Putamen (tissue), 1 donor: ENCODE measurements around the gene EYA2.

ENCODE experiments used
- DNase-seq: peaks from one replicate; pipeline ENCODE4 v3.0.0-alpha.2; 2016; ENCODE audit warnings: low spot score

The EYA2 gene

DNA sequence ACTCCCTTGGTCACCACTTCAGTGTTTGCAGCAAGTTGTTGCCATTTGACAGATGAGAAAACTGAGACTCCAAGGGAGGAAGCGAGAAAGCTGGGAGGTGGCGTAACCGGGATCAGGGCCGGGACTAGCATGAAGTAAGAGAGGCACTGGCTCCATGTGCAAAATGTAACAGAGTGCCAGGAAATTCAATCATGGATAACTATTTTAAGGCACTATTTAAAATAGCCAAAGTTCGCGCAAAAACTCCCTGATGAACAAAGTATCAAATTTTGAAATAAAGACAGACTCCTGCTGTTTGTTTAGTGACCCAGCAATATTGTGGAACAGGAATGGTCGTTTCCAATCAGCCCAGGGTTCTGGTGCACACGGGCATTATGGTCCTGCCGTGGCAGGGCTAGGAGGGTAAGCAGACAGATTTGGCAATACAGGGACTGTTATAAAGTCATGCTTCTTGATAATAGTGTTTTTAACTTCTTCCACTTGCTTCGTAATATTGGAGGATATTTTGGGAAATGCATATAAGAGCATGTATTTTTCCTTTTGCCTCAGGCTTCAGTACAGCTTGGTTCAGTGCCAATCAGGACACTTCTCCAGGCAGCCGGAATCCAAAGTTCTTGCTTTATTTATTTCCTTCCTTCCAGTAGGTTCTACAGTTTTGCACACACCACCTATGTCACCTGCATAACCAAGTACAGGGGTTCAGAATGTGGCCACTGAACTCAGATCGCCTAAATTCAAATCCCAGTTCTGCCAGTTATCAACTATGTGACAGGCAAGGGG, 141.6 kb downstream of the EYA2 start:
- no peak for DNase-seq

DNA sequence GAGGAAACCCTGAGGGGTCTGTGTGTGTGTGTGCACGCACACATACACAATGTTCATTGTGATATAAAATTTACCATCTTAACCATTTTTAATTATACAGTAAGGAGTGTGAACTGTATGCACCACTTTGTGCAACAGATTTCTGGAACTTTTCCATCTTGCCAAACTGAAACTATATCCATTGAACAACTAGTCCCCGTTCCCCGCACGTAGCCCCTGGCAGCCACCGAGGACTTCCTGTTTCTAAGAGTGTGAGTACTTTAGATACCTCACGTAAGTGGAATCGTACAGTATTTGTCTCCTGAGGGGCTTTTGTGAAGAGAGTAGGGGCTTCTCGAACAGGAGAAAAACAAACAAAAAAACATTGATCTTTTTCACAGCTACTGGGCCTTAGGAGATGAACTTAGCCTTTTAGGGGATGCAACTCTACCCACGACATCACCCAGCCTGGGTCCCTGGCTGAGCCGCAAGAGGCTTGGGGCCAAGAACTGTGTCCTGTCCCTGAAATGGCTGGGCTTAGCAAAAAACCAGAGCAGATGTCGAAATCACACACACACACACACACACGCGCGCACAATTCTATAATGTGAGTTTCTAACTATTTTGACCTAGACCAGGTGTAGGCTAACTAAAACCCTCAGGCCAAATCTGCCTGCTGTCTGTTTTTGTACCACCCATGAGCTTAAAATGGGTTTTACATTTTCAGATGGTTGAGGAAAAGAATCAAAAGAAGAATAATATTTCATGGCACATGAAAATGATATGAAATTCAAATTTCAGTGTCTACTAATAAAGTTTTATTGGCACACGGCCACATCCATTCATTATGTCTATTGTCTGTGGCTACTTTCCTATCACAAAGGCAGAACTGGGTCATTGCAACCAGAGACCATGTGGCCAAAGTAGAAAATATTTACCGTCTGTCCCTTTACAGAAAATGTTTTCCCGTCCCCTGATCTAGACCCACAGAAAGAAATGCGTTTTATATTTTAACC, 144.2 kb downstream of the EYA2 start:
- no peak for DNase-seq

DNA sequence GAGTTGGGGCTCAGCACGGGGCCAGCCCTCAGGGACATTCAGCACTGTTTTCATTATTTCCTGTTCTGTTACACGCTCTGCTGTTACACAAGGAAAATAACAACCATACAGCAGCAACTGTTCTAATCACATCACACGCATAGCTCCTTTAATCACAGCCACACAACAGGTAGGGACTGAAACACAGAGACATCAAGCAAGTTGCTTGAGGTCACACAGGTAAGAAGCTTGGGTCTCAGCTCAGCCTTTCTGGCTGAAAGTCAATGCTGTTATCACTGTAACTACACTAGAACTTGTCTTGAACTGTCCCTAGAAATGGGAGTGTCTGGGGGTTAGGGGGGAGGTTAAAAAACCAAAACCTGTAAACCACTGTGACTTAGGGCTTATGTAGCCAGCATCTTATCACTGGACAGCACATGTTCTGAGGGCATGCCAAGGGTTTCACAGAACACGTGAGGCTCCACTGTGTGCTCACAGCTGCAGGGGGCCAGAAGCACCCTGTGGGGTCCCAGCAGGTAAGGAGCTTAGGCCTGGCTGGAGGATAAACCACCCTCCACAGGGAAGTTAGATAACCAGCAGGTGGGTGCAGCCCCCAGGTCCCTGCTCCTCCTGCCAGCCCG, 146.0 kb downstream of the EYA2 start:
- DNase-seq, result no peak

DNA sequence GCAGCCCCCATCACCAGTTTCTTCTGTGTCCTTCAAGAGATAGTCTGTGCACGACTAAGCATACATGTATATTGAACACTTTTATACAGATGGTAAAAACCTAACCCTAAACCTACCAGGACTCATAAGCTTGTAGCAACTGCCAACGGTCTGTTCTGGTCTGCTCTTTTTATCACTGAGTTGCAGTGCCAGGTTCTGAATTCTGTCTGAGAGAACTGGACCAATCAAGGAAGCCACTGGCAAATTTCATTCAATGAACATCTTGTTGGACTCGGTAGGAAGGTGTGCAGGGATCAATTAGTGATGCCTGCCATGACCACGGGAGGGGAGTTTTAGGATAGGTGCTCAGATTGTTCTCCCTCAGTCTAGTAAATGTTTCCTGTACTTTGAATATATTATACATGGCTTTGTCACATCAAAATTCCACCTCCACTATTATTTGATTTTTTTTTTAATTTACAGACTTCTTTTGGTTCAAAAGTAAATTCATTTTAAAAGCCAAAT, 146.8 kb downstream of the EYA2 start:
- DNase-seq, result no peak

DNA sequence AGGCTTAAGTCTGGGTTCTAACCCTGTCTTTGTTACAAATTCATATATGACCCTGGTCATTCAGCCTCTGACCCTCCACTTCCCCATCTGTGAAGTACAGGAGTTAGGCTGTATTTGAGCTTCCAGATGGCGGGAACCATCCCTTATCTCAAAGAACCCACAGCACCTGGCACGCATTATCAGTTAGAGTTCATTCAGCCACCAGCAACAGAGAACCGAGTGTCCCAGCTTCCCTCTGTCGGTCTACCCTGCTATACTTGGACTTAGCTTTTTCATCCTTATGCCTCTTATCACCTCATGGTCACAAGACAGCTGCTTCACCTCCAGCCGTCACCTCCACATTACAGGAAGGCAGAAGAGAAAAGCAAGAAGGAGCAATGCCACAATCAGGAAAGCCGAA, 147.8 kb downstream of the EYA2 start:
- no peak for DNase-seq

DNA sequence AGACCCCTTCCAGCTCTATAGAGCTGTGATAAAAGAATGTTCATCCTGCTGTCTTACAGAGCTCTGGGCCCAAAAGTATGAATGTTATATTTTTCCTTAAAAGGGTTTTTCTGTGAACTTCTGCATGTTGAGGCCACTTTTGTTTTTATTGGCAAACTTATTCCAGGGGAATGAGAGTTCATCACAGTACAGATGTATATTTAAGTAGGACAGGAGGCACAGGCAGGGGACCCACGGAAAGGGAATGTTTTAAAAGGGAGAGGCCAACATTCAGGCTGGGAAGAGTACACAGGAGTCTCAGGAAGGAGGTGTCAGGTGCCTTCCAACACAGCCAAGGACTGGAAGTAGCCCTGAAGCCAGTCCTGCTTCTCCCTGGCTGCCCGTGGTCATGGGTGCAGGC, 148.4 kb downstream of the EYA2 start:
- DNase-seq, result no peak

DNA sequence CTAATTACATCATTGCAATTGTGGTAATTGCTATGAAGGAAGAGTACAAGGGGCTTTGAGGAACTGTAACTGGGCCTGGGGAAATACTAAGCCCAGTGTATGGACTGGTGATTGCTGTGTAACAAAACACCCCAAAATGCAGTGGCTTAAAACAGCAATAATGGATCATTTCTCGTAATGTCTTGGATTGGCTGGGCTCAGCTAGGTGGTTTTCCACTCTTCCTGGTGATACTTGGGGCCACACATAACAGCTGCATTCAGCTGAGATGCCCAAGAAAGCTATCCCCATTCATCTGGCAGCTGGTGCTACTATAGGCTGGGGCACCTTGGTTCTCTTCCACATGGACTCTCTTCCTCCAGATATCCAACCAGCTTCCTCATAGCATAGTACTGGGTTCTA, 150.3 kb downstream of the EYA2 start:
- DNase-seq, result no peak

DNA sequence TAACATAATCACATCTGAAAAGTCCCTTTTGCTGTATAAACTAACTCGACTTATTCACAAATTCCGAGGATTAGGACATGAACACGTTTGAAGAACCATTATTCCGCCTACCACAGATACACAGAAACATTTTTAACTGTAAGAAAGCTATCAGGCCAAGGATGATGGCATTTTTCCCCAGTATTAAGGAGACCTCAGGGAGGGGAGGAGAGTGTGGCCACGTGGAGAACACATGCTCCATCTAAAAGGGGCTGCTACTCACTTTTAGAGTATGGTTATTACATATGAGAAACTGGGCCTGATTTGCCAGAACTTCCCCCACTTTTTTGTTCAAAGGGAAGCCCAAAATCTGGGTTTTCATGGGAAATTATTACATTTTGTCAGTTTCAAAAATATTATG, 153.4 kb downstream of the EYA2 start:
- DNase-seq, result no peak

DNA sequence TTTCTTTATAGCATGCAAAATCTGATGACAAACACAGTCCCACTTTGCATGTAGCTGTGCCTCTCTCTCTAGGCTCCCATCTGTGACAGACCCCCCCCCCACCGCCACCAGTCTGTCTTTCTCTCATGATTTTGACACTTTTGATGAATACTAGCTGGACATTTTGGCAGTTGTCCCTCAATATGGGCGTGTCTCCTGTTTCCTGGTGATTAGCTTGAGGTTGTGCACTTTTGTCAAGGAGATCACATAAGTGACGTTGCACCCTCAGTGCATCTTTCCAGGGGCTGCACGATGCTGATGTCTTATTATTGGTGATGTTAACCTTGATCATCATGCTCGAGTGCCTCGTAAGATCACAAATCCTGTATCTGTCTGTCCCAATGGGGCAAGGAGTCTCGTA, 155.1 kb downstream of the EYA2 start:
- DNase-seq, result no peak

DNA sequence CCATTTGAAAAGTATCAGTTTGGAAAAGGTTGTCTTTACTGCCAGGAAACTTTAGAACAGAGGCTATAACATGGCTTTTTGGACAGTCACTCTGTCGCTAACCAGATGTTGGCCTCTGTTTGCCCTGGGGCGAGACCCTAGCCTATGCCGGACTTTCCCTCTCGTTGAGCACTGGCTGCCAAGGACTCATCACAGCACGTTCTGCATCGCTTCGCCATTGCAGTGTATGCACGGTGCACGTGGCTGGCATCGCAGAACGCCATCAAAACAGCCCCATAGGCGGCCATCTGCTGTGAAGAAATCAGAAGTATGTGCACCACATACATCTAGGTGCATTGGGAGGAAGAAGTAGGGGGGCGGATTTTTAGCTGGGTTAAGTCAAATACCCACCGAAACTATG, 156.4 kb downstream of the EYA2 start:
- no peak for DNase-seq

DNA sequence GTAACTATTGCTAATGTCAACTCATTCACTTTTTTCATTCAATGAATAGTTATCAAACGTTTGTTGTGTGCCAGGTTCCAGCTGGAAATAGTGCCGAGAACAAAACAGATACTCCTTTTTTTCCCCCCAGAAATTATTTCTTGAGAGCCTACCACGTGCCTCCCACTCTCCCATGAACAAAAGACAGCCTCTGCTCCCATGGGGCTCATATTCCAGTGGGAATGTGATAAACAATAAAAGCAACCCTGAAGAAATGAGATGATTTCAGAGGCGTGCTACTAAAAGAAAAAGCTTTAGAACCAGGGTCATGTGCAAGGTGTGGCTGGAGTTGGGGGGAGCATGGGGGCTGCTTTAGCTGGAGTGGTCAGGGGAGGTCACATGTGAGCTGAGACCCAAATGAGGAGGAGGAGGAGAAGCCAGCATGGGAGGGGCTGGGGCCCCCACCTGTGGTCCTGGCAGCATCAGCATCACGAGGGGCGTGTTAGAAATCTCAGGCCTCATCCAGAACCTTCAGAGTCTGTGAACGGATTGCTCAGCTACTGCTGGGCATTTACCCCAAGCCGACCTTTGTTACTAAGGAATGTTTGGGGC, 157.4 kb downstream of the EYA2 start:
- no peak for DNase-seq

DNA sequence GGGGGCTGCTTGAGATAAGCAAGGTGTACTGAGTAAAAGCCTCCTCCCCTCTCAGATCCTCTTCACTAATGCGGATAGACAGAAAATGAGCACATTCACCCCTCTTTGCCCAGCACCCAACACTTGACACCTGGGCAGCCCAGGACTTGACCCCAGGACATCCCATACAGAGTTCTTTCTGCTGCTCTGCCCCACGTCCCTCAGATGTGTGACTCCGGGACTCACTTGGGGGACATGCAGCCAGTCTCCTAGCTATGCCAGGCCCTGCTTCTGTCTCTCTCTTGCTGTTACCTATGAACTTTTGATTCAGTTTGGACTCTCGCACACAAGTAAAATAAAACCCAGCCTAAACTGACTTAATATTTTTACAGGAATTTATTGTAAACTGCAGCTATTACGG, 159.9 kb downstream of the EYA2 start:
- no peak for DNase-seq

DNA sequence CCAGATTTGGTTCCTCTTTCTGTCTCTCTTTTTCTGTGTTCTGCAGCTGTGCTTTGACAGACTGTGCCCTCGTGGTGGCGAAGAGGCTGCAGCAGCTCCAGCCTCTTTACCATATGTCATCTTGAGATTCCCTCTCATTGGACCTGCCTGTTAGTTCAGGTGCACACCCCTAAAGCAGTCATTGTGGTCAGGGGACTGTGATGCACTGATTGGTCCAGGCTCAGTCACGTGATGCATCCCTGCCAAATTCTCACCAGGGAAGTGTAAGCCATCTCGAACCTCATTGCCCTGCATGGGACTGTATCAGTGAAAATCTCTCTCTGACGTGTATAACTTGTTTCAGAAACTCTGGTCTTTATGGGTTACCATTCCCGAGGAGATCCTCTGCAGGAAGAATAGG, 160.3 kb downstream of the EYA2 start:
- DNase-seq, result no peak

DNA sequence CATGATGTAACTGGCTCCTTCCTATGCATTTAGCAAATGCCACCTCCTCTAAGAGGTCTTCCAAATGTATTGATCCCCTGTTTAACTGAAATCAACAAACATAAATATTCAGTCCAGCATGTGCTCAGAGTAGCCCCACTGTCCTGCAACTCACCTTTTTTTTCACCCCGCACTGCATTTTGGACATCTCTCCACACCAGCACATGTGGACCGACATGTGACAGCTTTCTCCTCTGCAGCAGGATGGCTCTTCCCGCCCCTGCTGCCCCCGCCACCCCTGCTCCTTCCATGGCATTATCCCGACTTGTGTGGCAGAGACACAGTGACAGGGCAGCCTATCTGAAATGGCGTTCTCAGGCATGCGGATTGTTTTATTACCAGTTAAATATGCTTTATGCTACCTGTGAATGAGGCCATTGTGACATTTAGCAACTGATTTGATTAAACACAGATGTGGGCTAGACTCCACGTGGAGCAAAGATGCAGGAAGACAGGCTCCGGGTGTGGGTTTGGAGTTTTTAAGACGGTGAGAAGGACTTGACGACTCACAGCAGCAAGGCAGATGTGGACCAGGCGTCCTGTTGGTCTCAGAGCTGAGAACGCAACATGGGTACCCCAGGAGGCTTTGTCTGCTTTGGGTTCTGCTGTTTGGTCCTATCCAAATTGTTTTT, 161.2 kb downstream of the EYA2 start:
- no peak for DNase-seq

DNA sequence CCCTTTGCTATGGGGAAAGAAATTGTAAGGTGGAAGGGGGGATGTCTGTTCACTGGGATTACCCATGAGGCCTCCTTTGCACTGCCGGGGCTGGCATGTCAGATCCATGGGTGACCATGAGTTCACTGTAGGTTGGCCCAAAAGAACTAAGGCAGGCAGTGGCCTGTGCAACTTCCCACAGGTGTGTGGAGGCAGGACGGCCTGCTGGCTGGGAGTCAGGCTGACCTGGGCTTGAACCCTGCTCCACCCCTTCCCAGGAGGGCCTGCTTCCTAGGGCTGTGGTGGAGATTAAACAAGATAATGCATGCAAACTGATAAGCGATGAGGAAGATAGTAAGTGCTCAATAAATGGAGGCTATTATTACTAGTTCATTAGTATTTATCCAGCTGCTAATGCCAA, 163.0 kb downstream of the EYA2 start:
- DNase-seq, result no peak

DNA sequence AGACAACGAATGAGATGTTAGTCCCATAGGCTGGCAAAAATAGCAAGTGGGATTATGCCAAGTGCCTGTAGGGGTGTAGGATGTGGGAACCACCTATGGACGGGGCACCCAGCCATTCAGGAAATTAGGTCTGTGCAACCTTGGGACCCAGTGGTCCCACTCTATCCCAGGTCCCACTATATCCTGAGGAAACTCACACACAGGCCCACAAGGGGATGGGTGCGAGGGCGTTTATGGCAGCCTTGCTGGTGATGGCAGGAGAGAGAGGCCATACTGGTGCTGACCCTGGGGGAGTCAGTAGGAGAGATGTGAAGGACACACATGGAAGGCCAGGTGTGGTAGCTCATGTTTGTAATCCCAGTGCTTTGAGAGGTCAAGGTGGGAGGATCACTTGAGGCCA, 163.6 kb downstream of the EYA2 start:
- no peak for DNase-seq

DNA sequence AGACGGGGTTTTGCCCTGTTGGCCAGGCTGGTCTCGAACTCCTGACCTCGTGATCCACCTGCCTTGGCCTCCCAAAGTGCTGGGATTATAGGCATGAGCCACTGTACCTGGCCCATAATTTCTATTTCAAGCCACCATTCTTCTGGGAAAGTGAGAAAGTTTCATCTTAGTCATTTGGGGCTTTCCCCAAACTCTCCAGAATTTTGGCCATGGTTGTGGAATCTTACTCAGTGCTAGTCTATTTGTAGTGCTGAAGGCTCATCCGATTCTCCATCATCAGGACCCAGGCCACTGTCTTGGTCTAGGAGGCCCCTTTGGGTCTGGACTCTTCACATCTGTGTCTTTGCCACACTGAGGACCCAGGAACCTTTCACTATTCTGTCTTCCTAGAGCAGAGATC, 164.9 kb downstream of the EYA2 start:
- DNase-seq, result no peak

DNA sequence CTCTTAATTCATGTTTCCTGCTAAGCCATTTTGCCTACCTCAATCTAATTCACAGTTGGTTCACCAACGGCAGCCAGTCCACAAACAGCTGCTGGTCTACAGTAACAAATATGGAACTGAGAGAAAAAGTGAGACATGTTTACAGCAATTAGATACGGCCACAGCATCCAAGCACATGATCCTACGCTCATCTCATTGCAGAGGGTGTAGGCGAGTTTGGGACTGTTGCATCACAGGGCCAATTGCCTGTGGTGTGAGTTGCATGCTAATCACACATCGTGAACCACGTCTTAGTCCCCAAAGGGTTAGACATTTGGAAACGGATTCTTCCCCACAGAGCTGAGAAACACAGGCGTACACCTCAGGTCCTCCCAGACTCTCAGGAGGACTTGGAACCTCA, 166.9 kb downstream of the EYA2 start:
- DNase-seq, result no peak

DNA sequence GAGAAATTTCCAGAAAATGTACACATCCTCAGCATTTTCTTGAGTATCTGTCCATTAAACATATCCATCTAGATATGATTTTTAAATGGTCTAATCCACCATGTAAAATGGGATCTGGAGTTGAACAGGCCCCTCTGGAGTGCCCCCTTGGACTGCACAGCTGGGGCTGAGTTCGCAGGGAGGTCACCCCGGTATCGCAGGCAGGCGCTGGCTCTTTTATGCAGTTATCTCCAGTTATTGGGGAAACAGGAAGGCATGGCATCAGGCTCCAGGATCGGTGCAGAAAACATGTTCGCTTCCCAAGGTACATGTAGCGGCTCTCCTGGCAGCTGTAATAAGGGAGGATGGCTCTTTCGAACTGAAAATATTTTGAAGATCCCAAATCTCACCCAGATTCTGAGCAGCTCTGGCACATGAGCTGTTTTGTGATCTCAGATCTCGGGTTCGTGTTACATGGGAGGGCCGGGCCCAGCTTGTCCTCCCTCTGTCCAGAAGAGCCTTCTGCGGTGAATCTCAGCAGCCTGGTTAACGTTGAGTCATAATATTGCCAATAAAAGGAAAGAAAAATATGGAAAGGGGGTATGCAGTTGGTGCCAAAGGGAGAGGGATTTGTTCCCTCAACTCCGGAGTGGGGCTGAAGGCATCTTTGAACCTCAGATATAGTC, 167.7 kb downstream of the EYA2 start:
- no peak for DNase-seq

DNA sequence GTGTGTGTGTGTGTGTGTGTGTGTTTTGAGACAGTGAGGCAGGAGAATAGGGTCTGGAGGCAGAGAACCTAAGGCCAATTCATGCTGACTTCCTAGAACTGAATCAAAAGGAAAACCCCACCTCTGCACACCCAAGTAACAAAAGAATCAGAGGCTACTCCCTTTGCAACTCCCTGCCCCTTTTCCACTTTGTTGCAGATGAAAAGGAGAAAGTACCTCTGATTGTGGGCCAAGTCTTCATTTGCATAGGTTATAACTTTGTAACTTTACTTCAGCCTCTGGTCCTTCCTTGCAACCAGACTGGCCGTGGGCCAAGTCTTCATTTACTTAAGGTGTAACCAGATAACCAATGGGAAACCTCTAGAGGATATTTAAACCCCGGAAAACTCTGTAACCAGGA, 168.8 kb downstream of the EYA2 start:
- peak; percentile 2 for DNase-seq

DNA sequence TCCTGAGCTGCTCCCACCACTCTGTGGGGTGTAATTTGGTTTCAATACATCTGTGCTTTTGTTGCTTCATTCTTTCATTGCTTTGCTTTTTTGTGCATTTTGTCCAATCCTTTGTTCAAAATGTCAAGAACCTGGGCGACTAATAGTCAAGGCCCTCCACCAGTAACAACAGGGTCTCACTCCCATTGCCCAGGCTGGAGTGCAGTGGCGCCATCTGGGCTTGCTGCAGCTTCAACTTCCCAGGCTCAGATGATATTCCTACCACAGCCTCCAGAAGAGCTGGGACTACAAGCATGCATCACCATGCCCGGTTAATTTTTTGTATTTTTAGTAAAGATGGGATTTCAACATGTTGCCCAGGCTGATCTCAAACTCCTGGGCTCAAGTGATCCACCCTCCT, 169.2 kb downstream of the EYA2 start:
- no peak for DNase-seq
